ENCODE results near the gene B4GAT1. TPM values are rescaled to one million over a fixed set of nuclear protein-coding genes. Genes with fewer than 3 reads are reported as not detected.
A peak's percentile ranks its signal among the peaks of the same experiment; 100 is the strongest.

B4GAT1 gene
- total and polyA plus RNA-seq, 2 of the 13 experiments (the other 11 are each of a cell fraction or from before 2014, with no cell fraction given), result 40.4 to 109 TPM

DNA sequence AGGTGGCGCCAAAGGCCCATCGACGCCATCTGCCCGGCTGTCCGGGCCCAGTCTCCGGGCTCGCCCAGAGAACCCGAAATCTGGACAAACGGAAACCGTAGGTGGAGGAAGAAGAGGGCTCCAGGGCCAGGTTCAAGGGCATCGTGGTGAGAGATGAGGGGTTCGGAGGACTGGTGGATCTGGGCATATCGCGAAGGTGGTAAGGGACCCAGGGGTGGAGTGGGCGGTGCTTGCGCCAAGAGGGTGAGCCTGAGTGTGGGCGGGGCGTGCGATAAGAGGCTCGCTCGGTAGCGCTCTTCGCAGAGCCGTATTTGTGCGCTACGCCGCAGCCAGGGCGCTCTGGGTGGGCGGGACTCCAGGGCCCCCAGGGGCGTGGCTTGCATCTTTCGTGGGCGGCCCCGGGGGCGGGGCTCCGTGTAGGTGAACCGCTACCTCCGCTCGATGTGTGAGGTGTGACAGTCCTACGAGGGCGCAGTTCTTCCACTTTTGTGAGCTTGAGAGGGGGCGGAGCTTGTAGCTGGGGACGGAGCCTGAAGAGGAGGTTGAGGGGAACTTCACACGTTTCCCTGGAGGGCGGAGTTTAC lies 35.4 kb downstream of the B4GAT1 start (continued):
- TF ChIP-seq ZNF607 (CRISPR knock-in tag; IDR thresholded peaks at IDR 0.05; ENCODE audit: borderline replicate concordance) (no peak), EED (CRISPR knock-in tag; IDR thresholded peaks at IDR 0.05) (0 out of 2 replicates have a peak, but pooled peaks have one; percentile 75), ZFP41 (CRISPR knock-in tag; IDR thresholded peaks at IDR 0.05; ENCODE audit: borderline replicate concordance) (0 out of 2 replicates have a peak, but pooled peaks have one; percentile 75), MIER2 (CRISPR knock-in tag; IDR thresholded peaks at IDR 0.05) (0 out of 2 replicates have a peak, but pooled peaks have one; percentile 16), STAT5B (CRISPR knock-in tag; IDR thresholded peaks at IDR 0.05) (no peak), ZNF33B (CRISPR knock-in tag; IDR thresholded peaks at IDR 0.05) (no peak), ZBTB21 (CRISPR knock-in tag; IDR thresholded peaks at IDR 0.05) (no peak), TBX3 (IDR thresholded peaks at IDR 0.05; ENCODE audit: borderline replicate concordance) (peak; percentile 77; the same call in 1 of the 2 replicates), DNMT1 (CRISPR knock-in tag; IDR thresholded peaks at IDR 0.05) (no peak), ZNF792 (CRISPR knock-in tag; IDR thresholded peaks at IDR 0.05) (peak; percentile 43; the same call in 1 of the 2 replicates)
- TF ChIP-seq, protein P1, sequence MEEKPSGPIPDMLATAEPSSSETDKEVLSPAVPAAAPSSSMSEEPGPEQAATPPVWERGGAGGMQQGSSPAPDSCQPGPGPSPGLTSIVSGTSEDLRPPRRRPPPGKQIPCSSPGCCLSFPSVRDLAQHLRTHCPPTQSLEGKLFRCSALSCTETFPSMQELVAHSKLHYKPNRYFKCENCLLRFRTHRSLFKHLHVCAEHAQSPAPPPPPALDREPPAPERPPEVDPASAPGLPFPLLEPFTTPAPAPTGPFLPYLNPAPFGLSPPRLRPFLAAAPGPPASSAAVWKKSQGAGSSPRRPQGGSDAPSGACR (CRISPR knock-in tag; IDR thresholded peaks at IDR 0.05), result 0 out of 2 replicates have a peak, but pooled peaks have one; percentile 46
- TF ChIP-seq, protein P2, sequence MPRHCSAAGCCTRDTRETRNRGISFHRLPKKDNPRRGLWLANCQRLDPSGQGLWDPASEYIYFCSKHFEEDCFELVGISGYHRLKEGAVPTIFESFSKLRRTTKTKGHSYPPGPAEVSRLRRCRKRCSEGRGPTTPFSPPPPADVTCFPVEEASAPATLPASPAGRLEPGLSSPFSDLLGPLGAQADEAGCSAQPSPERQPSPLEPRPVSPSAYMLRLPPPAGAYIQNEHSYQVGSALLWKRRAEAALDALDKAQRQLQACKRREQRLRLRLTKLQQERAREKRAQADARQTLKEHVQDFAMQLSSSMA (CRISPR knock-in tag; IDR thresholded peaks at IDR 0.05), result no peak
- TF ChIP-seq, protein P3, sequence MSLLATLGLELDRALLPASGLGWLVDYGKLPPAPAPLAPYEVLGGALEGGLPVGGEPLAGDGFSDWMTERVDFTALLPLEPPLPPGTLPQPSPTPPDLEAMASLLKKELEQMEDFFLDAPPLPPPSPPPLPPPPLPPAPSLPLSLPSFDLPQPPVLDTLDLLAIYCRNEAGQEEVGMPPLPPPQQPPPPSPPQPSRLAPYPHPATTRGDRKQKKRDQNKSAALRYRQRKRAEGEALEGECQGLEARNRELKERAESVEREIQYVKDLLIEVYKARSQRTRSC (CRISPR knock-in tag; IDR thresholded peaks at IDR 0.05; ENCODE audit: low read depth), result no peak
- TF ChIP-seq, protein P4, sequence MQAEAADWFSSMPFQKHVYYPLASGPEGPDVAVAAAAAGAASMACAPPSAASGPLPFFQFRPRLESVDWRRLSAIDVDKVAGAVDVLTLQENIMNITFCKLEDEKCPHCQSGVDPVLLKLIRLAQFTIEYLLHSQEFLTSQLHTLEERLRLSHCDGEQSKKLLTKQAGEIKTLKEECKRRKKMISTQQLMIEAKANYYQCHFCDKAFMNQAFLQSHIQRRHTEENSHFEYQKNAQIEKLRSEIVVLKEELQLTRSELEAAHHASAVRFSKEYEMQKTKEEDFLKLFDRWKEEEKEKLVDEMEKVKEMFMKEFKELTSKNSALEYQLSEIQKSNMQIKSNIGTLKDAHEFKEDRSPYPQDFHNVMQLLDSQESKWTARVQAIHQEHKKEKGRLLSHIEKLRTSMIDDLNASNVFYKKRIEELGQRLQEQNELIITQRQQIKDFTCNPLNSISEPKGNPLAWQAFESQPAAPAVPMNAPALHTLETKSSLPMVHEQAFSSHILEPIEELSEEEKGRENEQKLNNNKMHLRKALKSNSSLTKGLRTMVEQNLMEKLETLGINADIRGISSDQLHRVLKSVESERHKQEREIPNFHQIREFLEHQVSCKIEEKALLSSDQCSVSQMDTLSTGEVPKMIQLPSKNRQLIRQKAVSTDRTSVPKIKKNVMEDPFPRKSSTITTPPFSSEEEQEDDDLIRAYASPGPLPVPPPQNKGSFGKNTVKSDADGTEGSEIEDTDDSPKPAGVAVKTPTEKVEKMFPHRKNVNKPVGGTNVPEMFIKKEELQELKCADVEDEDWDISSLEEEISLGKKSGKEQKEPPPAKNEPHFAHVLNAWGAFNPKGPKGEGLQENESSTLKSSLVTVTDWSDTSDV (CRISPR knock-in tag; IDR thresholded peaks at IDR 0.05), result no peak
- TF ChIP-seq, protein P5, sequence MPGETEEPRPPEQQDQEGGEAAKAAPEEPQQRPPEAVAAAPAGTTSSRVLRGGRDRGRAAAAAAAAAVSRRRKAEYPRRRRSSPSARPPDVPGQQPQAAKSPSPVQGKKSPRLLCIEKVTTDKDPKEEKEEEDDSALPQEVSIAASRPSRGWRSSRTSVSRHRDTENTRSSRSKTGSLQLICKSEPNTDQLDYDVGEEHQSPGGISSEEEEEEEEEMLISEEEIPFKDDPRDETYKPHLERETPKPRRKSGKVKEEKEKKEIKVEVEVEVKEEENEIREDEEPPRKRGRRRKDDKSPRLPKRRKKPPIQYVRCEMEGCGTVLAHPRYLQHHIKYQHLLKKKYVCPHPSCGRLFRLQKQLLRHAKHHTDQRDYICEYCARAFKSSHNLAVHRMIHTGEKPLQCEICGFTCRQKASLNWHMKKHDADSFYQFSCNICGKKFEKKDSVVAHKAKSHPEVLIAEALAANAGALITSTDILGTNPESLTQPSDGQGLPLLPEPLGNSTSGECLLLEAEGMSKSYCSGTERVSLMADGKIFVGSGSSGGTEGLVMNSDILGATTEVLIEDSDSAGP (CRISPR knock-in tag; IDR thresholded peaks at IDR 0.05; ENCODE audit: borderline replicate concordance), result peak; percentile 73; the same call in 1 of the 2 replicates
- TF ChIP-seq, protein P6, sequence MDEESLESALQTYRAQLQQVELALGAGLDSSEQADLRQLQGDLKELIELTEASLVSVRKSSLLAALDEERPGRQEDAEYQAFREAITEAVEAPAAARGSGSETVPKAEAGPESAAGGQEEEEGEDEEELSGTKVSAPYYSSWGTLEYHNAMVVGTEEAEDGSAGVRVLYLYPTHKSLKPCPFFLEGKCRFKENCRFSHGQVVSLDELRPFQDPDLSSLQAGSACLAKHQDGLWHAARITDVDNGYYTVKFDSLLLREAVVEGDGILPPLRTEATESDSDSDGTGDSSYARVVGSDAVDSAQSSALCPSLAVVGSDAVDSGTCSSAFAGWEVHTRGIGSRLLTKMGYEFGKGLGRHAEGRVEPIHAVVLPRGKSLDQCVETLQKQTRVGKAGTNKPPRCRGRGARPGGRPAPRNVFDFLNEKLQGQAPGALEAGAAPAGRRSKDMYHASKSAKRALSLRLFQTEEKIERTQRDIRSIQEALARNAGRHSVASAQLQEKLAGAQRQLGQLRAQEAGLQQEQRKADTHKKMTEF (CRISPR knock-in tag; IDR thresholded peaks at IDR 0.05), result peak; percentile 78
- TF ChIP-seq, protein P7, sequence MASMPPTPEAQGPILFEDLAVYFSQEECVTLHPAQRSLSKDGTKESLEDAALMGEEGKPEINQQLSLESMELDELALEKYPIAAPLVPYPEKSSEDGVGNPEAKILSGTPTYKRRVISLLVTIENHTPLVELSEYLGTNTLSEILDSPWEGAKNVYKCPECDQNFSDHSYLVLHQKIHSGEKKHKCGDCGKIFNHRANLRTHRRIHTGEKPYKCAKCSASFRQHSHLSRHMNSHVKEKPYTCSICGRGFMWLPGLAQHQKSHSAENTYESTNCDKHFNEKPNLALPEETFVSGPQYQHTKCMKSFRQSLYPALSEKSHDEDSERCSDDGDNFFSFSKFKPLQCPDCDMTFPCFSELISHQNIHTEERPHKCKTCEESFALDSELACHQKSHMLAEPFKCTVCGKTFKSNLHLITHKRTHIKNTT (CRISPR knock-in tag; IDR thresholded peaks at IDR 0.05), result no peak
- TF ChIP-seq, protein P8, sequence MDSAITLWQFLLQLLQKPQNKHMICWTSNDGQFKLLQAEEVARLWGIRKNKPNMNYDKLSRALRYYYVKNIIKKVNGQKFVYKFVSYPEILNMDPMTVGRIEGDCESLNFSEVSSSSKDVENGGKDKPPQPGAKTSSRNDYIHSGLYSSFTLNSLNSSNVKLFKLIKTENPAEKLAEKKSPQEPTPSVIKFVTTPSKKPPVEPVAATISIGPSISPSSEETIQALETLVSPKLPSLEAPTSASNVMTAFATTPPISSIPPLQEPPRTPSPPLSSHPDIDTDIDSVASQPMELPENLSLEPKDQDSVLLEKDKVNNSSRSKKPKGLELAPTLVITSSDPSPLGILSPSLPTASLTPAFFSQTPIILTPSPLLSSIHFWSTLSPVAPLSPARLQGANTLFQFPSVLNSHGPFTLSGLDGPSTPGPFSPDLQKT (CRISPR knock-in tag; IDR thresholded peaks at IDR 0.05; ENCODE audit: borderline replicate concordance), result no peak
